GM18861 (cell line): Measurements from ENCODE around the gene TTLL9.
"Not testable (repeated sequence)": the region's sequence is repeated elsewhere in the genome, so short reads cannot be mapped to it uniquely, and the experiment has no call there.

Source experiments
- ATAC-seq: cut with Tn5 transposase; IDR thresholded peaks from one replicate; pipeline ENCODE4 v1.9.1; 2021; ENCODE audit not compliant: unreplicated experiment

Gene TTLL9

GRCh38 chr20:31869942-31870725, at the start of gene TTLL9, which contains the start of gene DUSP15:
Gene TTLL9 (plus strand): TSS chr20:31870634. CDS start chr20:31871127, 493 bp downstream.
Gene DUSP15 (minus strand): TSS chr20:31870527. CDS start chr20:31870337, 190 bp downstream.
- no peak for ATAC-seq

- ATAC-seq: no peak
Observed at GRCh38 chr20:31821427-31821826, 49.0 kb upstream of the TTLL9 start.

- no peak for ATAC-seq
Observed at GRCh38 chr20:31822421-31823330, 47.8 kb upstream of the TTLL9 start.

- ATAC-seq: no peak
Observed at GRCh38 chr20:31823360-31824124, 46.9 kb upstream of the TTLL9 start.

GRCh38 chr20:31824125-31824485, 46.3 kb upstream of the TTLL9 start:
- ATAC-seq: no peak

- ATAC-seq: no peak
Observed at GRCh38 chr20:31824554-31825313, 45.7 kb upstream of the TTLL9 start.

GRCh38 chr20:31826074-31826473, 44.4 kb upstream of the TTLL9 start:
- ATAC-seq: no peak

GRCh38 chr20:31827059-31827458, 43.4 kb upstream of the TTLL9 start:
- ATAC-seq: no peak

GRCh38 chr20:31828016-31828415, 42.4 kb upstream of the TTLL9 start:
- not testable (repeated sequence) for ATAC-seq

- ATAC-seq: no peak
Observed at GRCh38 chr20:31829731-31830130, 40.7 kb upstream of the TTLL9 start.

GRCh38 chr20:31830406-31830981, 39.9 kb upstream of the TTLL9 start:
- ATAC-seq: no peak

GRCh38 chr20:31831211-31831610, 39.2 kb upstream of the TTLL9 start:
- ATAC-seq: no peak

- ATAC-seq: no peak
Observed at GRCh38 chr20:31831771-31832306, 38.6 kb upstream of the TTLL9 start.

GRCh38 chr20:31833130-31833930, 37.1 kb upstream of the TTLL9 start:
- no peak for ATAC-seq

- no peak for ATAC-seq
Observed at GRCh38 chr20:31833931-31834521, 36.4 kb upstream of the TTLL9 start.

- ATAC-seq: no peak
Observed at GRCh38 chr20:31835554-31835953, 34.9 kb upstream of the TTLL9 start.

GRCh38 chr20:31835977-31836852, 34.2 kb upstream of the TTLL9 start:
- ATAC-seq: peak; percentile 78
